ENCODE results near the gene KIF26A. TPM values are rescaled to one million over a fixed set of nuclear protein-coding genes. Genes with fewer than 3 reads are reported as not detected.
A peak's percentile ranks its signal among the peaks of the same experiment; 100 is the strongest.

KIF26A gene
- total RNA-seq, 4 donors from 2014 or later, result 0.59 to 3.3 (median 1.5) TPM

DNA sequence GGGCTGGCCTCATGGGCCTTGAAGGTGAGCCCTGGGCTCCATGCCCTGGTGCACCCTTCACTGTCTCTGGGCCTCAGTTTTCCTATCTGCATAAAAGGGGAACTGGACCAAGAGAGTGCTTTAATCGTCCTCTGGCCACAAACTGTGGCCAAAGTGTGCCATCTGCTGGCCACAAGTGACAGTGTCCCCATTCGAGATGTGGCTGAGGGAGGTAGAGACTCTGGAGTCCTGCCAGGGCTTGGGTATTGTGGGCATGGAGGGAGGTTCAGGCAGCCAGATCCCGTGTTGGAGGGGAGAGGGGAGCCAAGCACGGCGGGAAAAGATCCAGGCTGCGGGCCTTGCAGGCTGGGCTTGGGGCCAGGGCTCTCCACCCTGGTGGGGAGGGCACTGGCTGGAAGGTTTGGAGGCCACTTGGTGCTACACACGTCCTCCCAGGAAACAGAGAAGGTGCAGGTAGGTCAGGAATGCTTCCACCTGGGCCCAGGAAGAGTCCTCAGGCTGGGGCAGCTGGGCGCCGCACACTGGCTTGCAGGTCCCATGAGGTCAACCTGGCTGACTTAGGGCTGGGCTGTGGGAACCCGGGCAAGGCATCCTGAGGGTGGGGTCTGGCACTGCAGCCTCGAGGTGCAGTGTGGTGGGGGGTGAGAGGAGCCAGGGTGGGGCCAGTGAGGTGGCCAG is 7.3 kb upstream of the KIF26A start:
- intact Hi-C loops (cut with DNase I; ENCODE audit: low total_unique reads), result loop anchor here (2.0 kb wide), 1 partner anchor 52 kb away; no protein-coding TSS in a partner anchor
- Histone ChIP-seq H3K4me3 (no peak overlapping the region), H3K4me1 (peaks cover 0 to 7% of the 10 kb centered on the region in 2 donors), H3K27ac (no peak overlapping the region), H3K9me3 (no peaks in the 10 kb centered on the region), H3K27me3 (peaks cover 15 to 37% (median 21%) of the 10 kb centered on the region in 3 donors), H3K36me3 (no peaks in the 10 kb centered on the region)
- in situ Hi-C loops (cut with MboI; ENCODE audit: low sequenced_read_pairs in 4 of 4), result loop anchor here in 3 of 4 donors (25.0 kb wide), 2 partner anchors 431 to 506 kb away; no protein-coding TSS in a partner anchor
- ATAC-seq (no peak), DNase-seq (no peak)
- TF ChIP-seq, protein P1, sequence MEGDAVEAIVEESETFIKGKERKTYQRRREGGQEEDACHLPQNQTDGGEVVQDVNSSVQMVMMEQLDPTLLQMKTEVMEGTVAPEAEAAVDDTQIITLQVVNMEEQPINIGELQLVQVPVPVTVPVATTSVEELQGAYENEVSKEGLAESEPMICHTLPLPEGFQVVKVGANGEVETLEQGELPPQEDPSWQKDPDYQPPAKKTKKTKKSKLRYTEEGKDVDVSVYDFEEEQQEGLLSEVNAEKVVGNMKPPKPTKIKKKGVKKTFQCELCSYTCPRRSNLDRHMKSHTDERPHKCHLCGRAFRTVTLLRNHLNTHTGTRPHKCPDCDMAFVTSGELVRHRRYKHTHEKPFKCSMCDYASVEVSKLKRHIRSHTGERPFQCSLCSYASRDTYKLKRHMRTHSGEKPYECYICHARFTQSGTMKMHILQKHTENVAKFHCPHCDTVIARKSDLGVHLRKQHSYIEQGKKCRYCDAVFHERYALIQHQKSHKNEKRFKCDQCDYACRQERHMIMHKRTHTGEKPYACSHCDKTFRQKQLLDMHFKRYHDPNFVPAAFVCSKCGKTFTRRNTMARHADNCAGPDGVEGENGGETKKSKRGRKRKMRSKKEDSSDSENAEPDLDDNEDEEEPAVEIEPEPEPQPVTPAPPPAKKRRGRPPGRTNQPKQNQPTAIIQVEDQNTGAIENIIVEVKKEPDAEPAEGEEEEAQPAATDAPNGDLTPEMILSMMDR (IDR thresholded peaks at IDR 0.05 in 4 of 5, conservative IDR thresholded peaks at IDR 0.05 in 1 of 5), result peak; percentile 14 to 54 (median 46)
- TF ChIP-seq POLR2A (IDR thresholded peaks at IDR 0.05), result no peak

DNA sequence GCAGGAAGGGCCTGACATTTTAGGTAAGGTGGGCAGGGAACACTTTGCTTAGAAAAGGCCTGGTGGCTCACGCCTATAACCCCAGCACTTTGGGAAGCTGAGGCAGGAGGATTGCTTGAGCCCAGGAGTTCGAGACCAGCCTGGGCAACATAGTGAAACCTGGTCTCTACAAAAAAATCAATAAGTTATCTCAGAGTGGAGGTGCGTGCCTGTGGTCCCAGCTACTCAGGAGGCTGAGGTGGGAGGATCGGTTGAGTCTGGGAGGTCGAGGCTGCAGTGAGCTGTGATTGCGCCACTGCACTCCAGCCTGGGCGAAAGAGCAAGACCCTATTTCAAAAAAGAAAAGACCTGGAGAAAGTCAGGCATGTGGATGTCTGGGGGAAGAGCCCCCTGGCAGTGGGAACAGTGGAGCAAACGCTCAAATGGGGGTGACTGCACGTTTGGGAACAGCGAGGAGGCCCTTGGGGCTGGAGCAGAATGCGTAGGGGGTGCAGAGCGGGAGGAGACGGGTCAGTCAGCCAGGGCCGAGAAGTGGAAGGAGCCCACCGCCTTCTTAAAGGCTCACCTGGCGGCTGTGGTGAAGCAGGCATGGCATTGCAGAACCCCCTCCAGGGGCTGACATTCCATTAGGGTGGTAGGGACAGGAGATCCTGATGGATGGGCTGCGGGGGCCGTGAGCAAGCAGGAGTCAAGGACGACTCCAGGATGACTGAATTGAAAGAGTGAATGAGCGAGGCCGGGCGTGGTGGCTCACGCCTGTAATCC is 6.2 kb upstream of the KIF26A start:
- Histone ChIP-seq H3K27ac (no peak overlapping the region), H3K4me1 (peaks cover 6 to 15% of the 10 kb centered on the region in 2 donors), H3K4me3 (no peak overlapping the region), H3K9me3 (no peaks in the 10 kb centered on the region), H3K36me3 (no peaks in the 10 kb centered on the region), H3K27me3 (peaks cover 23 to 45% (median 29%) of the 10 kb centered on the region in 3 donors)
- ATAC-seq (no peak), DNase-seq (no peak)
- intact Hi-C loops (cut with DNase I; ENCODE audit: low total_unique reads) (loop anchor here (2.0 kb wide), 1 partner anchor 53 kb away; no protein-coding TSS in a partner anchor), in situ Hi-C loops (cut with MboI; ENCODE audit: low sequenced_read_pairs in 4 of 4) (loop anchor here in 3 of 4 donors (25.0 kb wide), 2 partner anchors 430 to 505 kb away; no protein-coding TSS in a partner anchor)
- TF ChIP-seq POLR2A (IDR thresholded peaks at IDR 0.05), result no peak
- TF ChIP-seq, protein P1 (IDR thresholded peaks at IDR 0.05 in 4 of 5, conservative IDR thresholded peaks at IDR 0.05 in 1 of 5), result no peak

DNA sequence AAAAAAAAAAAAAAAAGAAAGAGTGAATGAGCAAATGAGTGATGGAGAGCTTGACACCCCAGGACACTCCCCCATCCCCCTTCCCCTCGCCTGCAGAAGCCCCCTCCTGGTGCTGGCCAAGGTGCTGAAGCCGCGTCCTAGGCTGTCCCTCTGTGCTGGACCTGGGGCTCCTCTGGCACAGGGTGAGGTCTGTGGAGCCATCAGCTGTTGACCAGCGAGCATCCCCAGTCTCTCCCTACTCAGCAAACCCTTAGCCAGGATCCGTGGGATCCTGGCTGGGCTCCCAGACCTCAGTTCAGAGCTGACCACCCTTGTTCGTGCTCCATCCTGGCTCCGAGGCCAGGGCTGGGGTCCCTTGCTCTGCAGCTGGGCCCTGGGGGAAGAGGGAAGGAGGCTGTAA is 5.4 kb upstream of the KIF26A start:
- ATAC-seq, result no peak
- no peak for DNase-seq
- H3K4me3 ChIP-seq, result no peak overlapping the region
- no peaks in the 10 kb centered on the region for H3K9me3 ChIP-seq
- no peak for TF ChIP-seq POLR2A (IDR thresholded peaks at IDR 0.05)
- TF ChIP-seq, protein P1 (IDR thresholded peaks at IDR 0.05 in 4 of 5, conservative IDR thresholded peaks at IDR 0.05 in 1 of 5), result no peak
- peaks cover 27 to 47% (median 33%) of the 10 kb centered on the region in 3 donors for H3K27me3 ChIP-seq
- intact Hi-C loops (cut with DNase I; ENCODE audit: low total_unique reads) (no loop called here), in situ Hi-C loops (cut with MboI; ENCODE audit: low sequenced_read_pairs in 4 of 4) (loop anchor here in 3 of 4 donors (25.0 kb wide), 2 partner anchors 429 to 504 kb away; no protein-coding TSS in a partner anchor)
- no peaks in the 10 kb centered on the region for H3K36me3 ChIP-seq
- no peak overlapping the region for H3K27ac ChIP-seq
- H3K4me1 ChIP-seq, result peaks cover 12 to 23% of the 10 kb centered on the region in 2 donors

DNA sequence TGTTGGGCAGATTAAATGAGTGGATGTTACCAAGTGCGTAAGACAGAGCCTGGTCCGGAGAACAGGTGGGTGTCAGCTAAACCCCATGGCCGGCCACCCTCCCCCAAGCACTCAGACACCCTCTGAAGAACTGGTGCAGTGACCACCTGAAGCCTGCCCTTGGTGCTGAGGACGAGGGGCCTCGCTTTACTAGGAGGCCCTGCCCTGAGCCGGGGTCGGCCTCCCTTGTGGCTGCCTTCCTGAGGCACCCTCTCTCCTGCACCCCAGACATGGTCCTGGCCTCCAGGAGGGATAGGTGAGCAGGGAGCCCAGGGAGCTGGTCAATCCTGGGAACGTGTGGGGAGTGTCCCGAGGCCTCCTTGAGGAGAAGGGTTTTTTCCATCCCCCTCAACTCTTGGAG is 4.9 kb upstream of the KIF26A start:
- Histone ChIP-seq H3K27me3 (peaks cover 29 to 50% (median 35%) of the 10 kb centered on the region in 3 donors), H3K4me1 (peaks cover 13 to 25% of the 10 kb centered on the region in 2 donors), H3K27ac (no peak overlapping the region), H3K4me3 (no peak overlapping the region), H3K9me3 (no peaks in the 10 kb centered on the region), H3K36me3 (no peaks in the 10 kb centered on the region)
- intact Hi-C loops (cut with DNase I; ENCODE audit: low total_unique reads) (no loop called here), in situ Hi-C loops (cut with MboI; ENCODE audit: low sequenced_read_pairs in 4 of 4) (loop anchor here in 3 of 4 donors (25.0 kb wide), 2 partner anchors 429 to 504 kb away; no protein-coding TSS in a partner anchor)
- no peak for TF ChIP-seq POLR2A (IDR thresholded peaks at IDR 0.05)
- TF ChIP-seq, protein P1 (IDR thresholded peaks at IDR 0.05 in 4 of 5, conservative IDR thresholded peaks at IDR 0.05 in 1 of 5), result no peak
- DNase-seq (no peak), ATAC-seq (no peak)
